ENCODE data around the gene MPZL1.

- TF ChIP-seq CTCF (IDR thresholded peaks at IDR 0.05; ENCODE audit: control extremely low read depth in 1 of 3, insufficient read depth in 1 of 3, low read depth in 1 of 3, low read length in 3 of 3) (no peak), KDM1A (IDR thresholded peaks at IDR 0.05; ENCODE audit: borderline replicate concordance, low read length) (no peak), EP300 (IDR thresholded peaks at IDR 0.05; ENCODE audit: borderline replicate concordance in 1 of 2, low read depth in 2 of 2, low read length in 2 of 2) (no peak), TAF1 (IDR thresholded peaks at IDR 0.05; ENCODE audit: low read depth, low read length) (no peak), POLR2A (IDR thresholded peaks at IDR 0.05; ENCODE audit: control extremely low read depth in 1 of 2, low read depth in 2 of 2, low read length in 2 of 2) (no peak), POLR2AphosphoS5 (IDR thresholded peaks at IDR 0.05; ENCODE audit: low read depth, low read length) (no peak), RAD21 (IDR thresholded peaks at IDR 0.05 in 1 of 2, conservative IDR thresholded peaks at IDR 0.05 in 1 of 2; ENCODE audit: low read depth in 2 of 2, low read length in 2 of 2) (no peak), BCL11A (IDR thresholded peaks at IDR 0.05; ENCODE audit: low read depth in 2 of 2, low read length in 2 of 2) (no peak)
These were observed 38.6 kb upstream of the MPZL1 start for GRCh38 chr1:167683226-167683625.
